ENCODE measurements around the gene MIPOL1. TPM values are rescaled to one million over a fixed set of nuclear protein-coding genes. Genes with fewer than 3 reads are reported as not detected.

MIPOL1 gene
- total and polyA plus RNA-seq, 2 experiments from 2014 or later, result 16.6 to 24.8 TPM

GRCh38 chr14:37584211-37585100, 386.7 kb downstream of the MIPOL1 start:
- Histone ChIP-seq H3K27me3 (ENCODE audit: insufficient read depth) (peaks cover 100% of the 10 kb centered on the region), H2AFZ (no peak overlapping the region), H3F3A (replicated peaks; ENCODE audit: low read depth) (peaks cover 6% of the 10 kb centered on the region), H3K4me3 (peak overlapping the region; percentile 52), H3K4me1 (ENCODE audit: insufficient read depth) (peaks cover 57% of the 10 kb centered on the region), H3K9me2 (ENCODE audit: insufficient read depth) (no peaks in the 10 kb centered on the region), H4K20me1 (replicated peaks; ENCODE audit: insufficient read depth) (peaks cover 12% of the 10 kb centered on the region), H3K79me2 (replicated peaks; ENCODE audit: insufficient read depth) (no peaks in the 10 kb centered on the region), H3K4me2 (peak overlapping the region; percentile 93), H3K36me3 (ENCODE audit: insufficient read depth) (no peaks in the 10 kb centered on the region), H3K27ac (ENCODE audit: low read depth) (no peak overlapping the region)
- Mint-ChIP-seq H3K4me1 (peaks cover 42% of the 10 kb centered on the region), H3K27ac (no peak overlapping the region), H3K36me3 (ENCODE audit: low read depth) (no peaks in the 10 kb centered on the region), H3K4me3 (peak overlapping the region; percentile 62), H3K9me3 (no peaks in the 10 kb centered on the region), H3K27me3 (ENCODE audit: insufficient read depth, low read depth, poor library complexity) (peaks cover 89% of the 10 kb centered on the region)
- TF ChIP-seq CREB1 (CRISPR knock-in tag; IDR thresholded peaks at IDR 0.05; ENCODE audit: low read depth) (no peak), EZH2 (IDR thresholded peaks at IDR 0.05; ENCODE audit: low read depth, unreplicated experiment) (peak; percentile 75)
- DNase-seq (ENCODE audit: low spot score) (peak; percentile 57), ATAC-seq (peak; percentile 37)

GRCh38 chr14:37585101-37585511, 387.4 kb downstream of the MIPOL1 start:
- Mint-ChIP-seq H3K27ac (no peak overlapping the region), H3K4me3 (peak overlapping the region; percentile 62), H3K4me1 (peaks cover 43% of the 10 kb centered on the region), H3K9me3 (no peaks in the 10 kb centered on the region), H3K36me3 (ENCODE audit: low read depth) (no peaks in the 10 kb centered on the region), H3K27me3 (ENCODE audit: insufficient read depth, low read depth, poor library complexity) (peaks cover 92% of the 10 kb centered on the region)
- Histone ChIP-seq H4K20me1 (replicated peaks; ENCODE audit: insufficient read depth) (peaks cover 18% of the 10 kb centered on the region), H3K27ac (ENCODE audit: low read depth) (no peak overlapping the region), H3F3A (replicated peaks; ENCODE audit: low read depth) (peaks cover 6% of the 10 kb centered on the region), H2AFZ (no peak overlapping the region), H3K4me2 (peak overlapping the region; percentile 93), H3K27me3 (ENCODE audit: insufficient read depth) (peaks cover 100% of the 10 kb centered on the region), H3K4me3 (peak overlapping the region; percentile 52), H3K36me3 (ENCODE audit: insufficient read depth) (no peaks in the 10 kb centered on the region), H3K9me2 (ENCODE audit: insufficient read depth) (no peaks in the 10 kb centered on the region), H3K79me2 (replicated peaks; ENCODE audit: insufficient read depth) (no peaks in the 10 kb centered on the region), H3K4me1 (ENCODE audit: insufficient read depth) (peaks cover 62% of the 10 kb centered on the region)
- ATAC-seq, result peak; percentile 4; the same call in 2 of the 3 replicates
- peak; percentile 51 for DNase-seq (ENCODE audit: low spot score)
- no peak for TF ChIP-seq REST (IDR thresholded peaks at IDR 0.05; ENCODE audit: unreplicated experiment)
- TF ChIP-seq EZH2phosphoT487 (IDR thresholded peaks at IDR 0.05; ENCODE audit: unreplicated experiment), result peak; percentile 75
- no peak for TF ChIP-seq CREB1 (CRISPR knock-in tag; IDR thresholded peaks at IDR 0.05; ENCODE audit: low read depth)
- peak; percentile 94 for TF ChIP-seq EZH2 (IDR thresholded peaks at IDR 0.05; ENCODE audit: low read depth, unreplicated experiment)

Measured in GM23338 (cell line).